ENCODE results near the gene HNRNPL. TPM values are rescaled to one million over a fixed set of nuclear protein-coding genes. Genes with fewer than 3 reads are reported as not detected.

The HNRNPL gene
- total and polyA plus RNA-seq, 9 of the 15 experiments (the other 6 are each of a cell fraction or from before 2014, with no cell fraction given): 39.5 to 610 (median 299) TPM

DNA sequence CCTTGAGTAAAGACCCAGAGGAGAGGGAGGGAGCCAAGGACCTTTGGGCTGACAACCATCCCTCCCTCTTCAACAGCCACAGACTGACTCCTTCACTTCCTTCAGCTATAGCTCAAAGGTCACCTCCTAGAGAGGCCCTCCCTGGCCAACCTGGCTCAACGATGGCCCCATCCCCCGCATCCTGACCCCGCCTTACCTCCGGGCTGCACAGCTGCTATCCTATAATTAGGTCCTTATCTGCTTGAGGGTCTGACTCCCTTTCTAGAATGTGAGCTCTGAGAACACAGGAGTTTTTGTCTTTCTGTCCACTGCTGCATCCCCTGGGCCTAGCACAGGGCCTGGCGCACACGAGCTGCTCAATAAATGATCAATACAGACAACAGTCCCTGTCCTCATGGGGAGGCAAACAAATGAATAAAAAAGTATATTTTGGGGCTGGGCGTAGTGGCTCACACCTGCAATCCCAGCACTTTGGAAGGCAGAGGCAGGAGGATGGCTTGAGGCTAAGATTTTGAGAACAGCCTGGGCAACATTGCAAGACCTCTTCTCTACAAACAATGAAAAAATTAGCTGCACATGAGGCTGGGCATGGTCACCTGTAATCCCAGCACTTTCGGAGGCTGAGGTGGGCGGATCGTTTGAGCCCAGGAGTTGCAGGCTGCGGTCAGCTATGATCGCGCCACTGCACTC lies 30.4 kb downstream of the HNRNPL start (continued):
- TF ChIP-seq BRF1 (IDR thresholded peaks at IDR 0.05; ENCODE audit: borderline replicate concordance, extremely low read depth, insufficient read length) (no peak), ZNF766 (CRISPR knock-in tag; conservative IDR thresholded peaks at IDR 0.05) (peak; percentile 62), ZNF436 (CRISPR knock-in tag; IDR thresholded peaks at IDR 0.05) (no peak), RBM25 (IDR thresholded peaks at IDR 0.05; ENCODE audit: low read depth, low read length, severe bottlenecking) (no peak), COPS2 (conservative IDR thresholded peaks at IDR 0.05) (no peak), RFX5 (IDR thresholded peaks at IDR 0.05; ENCODE audit: low read depth, low read length) (no peak), ZNF696 (CRISPR knock-in tag; conservative IDR thresholded peaks at IDR 0.05) (no peak), TGIF2 (CRISPR knock-in tag; IDR thresholded peaks at IDR 0.05) (no peak), RNF2 (IDR thresholded peaks at IDR 0.05) (peak; percentile 97), SIN3A (IDR thresholded peaks at IDR 0.05; ENCODE audit: borderline replicate concordance in 2 of 2, control insufficient read depth in 1 of 2, low read depth in 2 of 2, low read length in 2 of 2) (no peak), CBFA2T3 (IDR thresholded peaks at IDR 0.05) (peak; percentile 91), ZNF57 (CRISPR knock-in tag; IDR thresholded peaks at IDR 0.05) (no peak), ZNF282 (CRISPR knock-in tag; IDR thresholded peaks at IDR 0.05) (no peak), SMARCC2 (IDR thresholded peaks at IDR 0.05; ENCODE audit: low read depth) (no peak; the same call in 1 of the 2 replicates), STAT5A (IDR thresholded peaks at IDR 0.05; ENCODE audit: borderline replicate concordance, low read length) (no peak), MAFF (IDR thresholded peaks at IDR 0.05; ENCODE audit: low read length) (no peak), ZNF583 (CRISPR knock-in tag; IDR thresholded peaks at IDR 0.05) (no peak)
- TF ChIP-seq, protein P1, sequence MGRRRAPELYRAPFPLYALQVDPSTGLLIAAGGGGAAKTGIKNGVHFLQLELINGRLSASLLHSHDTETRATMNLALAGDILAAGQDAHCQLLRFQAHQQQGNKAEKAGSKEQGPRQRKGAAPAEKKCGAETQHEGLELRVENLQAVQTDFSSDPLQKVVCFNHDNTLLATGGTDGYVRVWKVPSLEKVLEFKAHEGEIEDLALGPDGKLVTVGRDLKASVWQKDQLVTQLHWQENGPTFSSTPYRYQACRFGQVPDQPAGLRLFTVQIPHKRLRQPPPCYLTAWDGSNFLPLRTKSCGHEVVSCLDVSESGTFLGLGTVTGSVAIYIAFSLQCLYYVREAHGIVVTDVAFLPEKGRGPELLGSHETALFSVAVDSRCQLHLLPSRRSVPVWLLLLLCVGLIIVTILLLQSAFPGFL (CRISPR knock-in tag; IDR thresholded peaks at IDR 0.05): no peak
- TF ChIP-seq, protein P2, sequence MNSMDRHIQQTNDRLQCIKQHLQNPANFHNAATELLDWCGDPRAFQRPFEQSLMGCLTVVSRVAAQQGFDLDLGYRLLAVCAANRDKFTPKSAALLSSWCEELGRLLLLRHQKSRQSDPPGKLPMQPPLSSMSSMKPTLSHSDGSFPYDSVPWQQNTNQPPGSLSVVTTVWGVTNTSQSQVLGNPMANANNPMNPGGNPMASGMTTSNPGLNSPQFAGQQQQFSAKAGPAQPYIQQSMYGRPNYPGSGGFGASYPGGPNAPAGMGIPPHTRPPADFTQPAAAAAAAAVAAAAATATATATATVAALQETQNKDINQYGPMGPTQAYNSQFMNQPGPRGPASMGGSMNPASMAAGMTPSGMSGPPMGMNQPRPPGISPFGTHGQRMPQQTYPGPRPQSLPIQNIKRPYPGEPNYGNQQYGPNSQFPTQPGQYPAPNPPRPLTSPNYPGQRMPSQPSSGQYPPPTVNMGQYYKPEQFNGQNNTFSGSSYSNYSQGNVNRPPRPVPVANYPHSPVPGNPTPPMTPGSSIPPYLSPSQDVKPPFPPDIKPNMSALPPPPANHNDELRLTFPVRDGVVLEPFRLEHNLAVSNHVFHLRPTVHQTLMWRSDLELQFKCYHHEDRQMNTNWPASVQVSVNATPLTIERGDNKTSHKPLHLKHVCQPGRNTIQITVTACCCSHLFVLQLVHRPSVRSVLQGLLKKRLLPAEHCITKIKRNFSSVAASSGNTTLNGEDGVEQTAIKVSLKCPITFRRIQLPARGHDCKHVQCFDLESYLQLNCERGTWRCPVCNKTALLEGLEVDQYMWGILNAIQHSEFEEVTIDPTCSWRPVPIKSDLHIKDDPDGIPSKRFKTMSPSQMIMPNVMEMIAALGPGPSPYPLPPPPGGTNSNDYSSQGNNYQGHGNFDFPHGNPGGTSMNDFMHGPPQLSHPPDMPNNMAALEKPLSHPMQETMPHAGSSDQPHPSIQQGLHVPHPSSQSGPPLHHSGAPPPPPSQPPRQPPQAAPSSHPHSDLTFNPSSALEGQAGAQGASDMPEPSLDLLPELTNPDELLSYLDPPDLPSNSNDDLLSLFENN (IDR thresholded peaks at IDR 0.05; ENCODE audit: low read depth in 2 of 2, low read length in 2 of 2): 0 out of 4 replicates have a peak, but pooled peaks of 1 of the 2 experiments have one; percentile 26
- TF ChIP-seq, protein P3, sequence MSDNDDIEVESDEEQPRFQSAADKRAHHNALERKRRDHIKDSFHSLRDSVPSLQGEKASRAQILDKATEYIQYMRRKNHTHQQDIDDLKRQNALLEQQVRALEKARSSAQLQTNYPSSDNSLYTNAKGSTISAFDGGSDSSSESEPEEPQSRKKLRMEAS (CRISPR knock-in tag; IDR thresholded peaks at IDR 0.05): no peak
- TF ChIP-seq, protein P4, sequence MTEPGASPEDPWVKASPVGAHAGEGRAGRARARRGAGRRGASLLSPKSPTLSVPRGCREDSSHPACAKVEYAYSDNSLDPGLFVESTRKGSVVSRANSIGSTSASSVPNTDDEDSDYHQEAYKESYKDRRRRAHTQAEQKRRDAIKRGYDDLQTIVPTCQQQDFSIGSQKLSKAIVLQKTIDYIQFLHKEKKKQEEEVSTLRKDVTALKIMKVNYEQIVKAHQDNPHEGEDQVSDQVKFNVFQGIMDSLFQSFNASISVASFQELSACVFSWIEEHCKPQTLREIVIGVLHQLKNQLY (CRISPR knock-in tag; conservative IDR thresholded peaks at IDR 0.05): no peak
- TF ChIP-seq, protein P5, sequence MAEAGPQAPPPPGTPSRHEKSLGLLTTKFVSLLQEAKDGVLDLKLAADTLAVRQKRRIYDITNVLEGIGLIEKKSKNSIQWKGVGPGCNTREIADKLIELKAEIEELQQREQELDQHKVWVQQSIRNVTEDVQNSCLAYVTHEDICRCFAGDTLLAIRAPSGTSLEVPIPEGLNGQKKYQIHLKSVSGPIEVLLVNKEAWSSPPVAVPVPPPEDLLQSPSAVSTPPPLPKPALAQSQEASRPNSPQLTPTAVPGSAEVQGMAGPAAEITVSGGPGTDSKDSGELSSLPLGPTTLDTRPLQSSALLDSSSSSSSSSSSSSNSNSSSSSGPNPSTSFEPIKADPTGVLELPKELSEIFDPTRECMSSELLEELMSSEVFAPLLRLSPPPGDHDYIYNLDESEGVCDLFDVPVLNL (CRISPR knock-in tag; IDR thresholded peaks at IDR 0.05; ENCODE audit: low read depth): no peak
